HepG2 (cell line): ENCODE measurements around the gene MARCHF4. TPM values are rescaled to one million over a fixed set of nuclear protein-coding genes. Genes with fewer than 3 reads are reported as not detected.

Source experiments
- ASH2L ChIP-seq: fragments of 300-600, 200-600 bp; sonication (generic); IDR thresholded peaks from 2 replicates; pipeline ENCODE4 v1.7.0; 2017; ENCODE audit warnings: low read depth, mild to moderate bottlenecking, moderate library complexity, mixed read lengths, low read length; ENCODE audit not compliant: insufficient read length
- ATF7-NPFF ChIP-seq: sonication (generic); formaldehyde crosslinking; IDR thresholded peaks from 2 replicates; pipeline ENCODE4 v1.8.1; 2023; ENCODE audit warnings: mild to moderate bottlenecking, low read depth, missing genetic modification reagents, moderate library complexity
- CEBPG ChIP-seq: IDR thresholded peaks from 2 replicates; pipeline ENCODE4 v1.6.1; 2016
- DMAP1 ChIP-seq: IDR thresholded peaks from 2 replicates; pipeline ENCODE4 v1.6.1; 2016
- GZF1 ChIP-seq: sonication (generic); formaldehyde crosslinking; IDR thresholded peaks from 2 replicates; pipeline ENCODE4 v1.5.1; 2020; ENCODE audit warnings: mild to moderate bottlenecking, missing genetic modification reagents
- HNF4A ChIP-seq: sonication (generic); formaldehyde crosslinking; IDR thresholded peaks from 2 replicates; pipeline ENCODE4 v1.4.0; 2020; ENCODE audit warnings: missing genetic modification reagents
- HNRNPLL ChIP-seq: fragments of 200-400 bp; formaldehyde crosslinking; IDR thresholded peaks from 2 replicates; pipeline ENCODE4 v1.6.1; 2017; ENCODE audit warnings: mild to moderate bottlenecking, low read depth, low read length; ENCODE audit not compliant: poor library complexity, severe bottlenecking
- ISX ChIP-seq: sonication (generic); formaldehyde crosslinking; conservative IDR thresholded peaks from 2 replicates; pipeline ENCODE4 v1.5.0; 2020; ENCODE audit warnings: missing genetic modification reagents
- JUN ChIP-seq: sonication (generic); formaldehyde crosslinking; IDR thresholded peaks from 2 replicates; pipeline ENCODE4 v1.4.0; 2020; ENCODE audit warnings: mild to moderate bottlenecking, missing genetic modification reagents
- KAT2B ChIP-seq: fragments of 150-350 bp; IDR thresholded peaks from 2 replicates; pipeline ENCODE4 v1.6.1; 2014; ENCODE audit warnings: low read depth, low read length, borderline replicate concordance
- MAFG ChIP-seq: sonication (generic); formaldehyde crosslinking; IDR thresholded peaks from 2 replicates; pipeline ENCODE4 v1.5.1; 2020; ENCODE audit warnings: mild to moderate bottlenecking, missing genetic modification reagents
- POLR2A ChIP-seq, 2 experiments: IDR thresholded peaks; 2 replicates each; pipeline ENCODE4 v1.6.1; 2011; ENCODE audit warnings: low read depth in 2 of 2, low read length in 2 of 2, mild to moderate bottlenecking in 1 of 2, moderate library complexity in 1 of 2; ENCODE audit not compliant: insufficient read depth in 1 of 2
- RFX5 ChIP-seq: IDR thresholded peaks from 2 replicates; pipeline ENCODE4 v1.6.1; 2011; ENCODE audit warnings: low read depth, low read length, improper control_type of control experiment
- SCMH1 ChIP-seq: sonication (generic); formaldehyde crosslinking; IDR thresholded peaks from 2 replicates; pipeline ENCODE4 v1.9.0; 2021; ENCODE audit warnings: missing genetic modification reagents, mild to moderate bottlenecking, borderline replicate concordance
- SP2 ChIP-seq: sonication (generic); formaldehyde crosslinking; IDR thresholded peaks from 2 replicates; pipeline ENCODE4 v1.5.1; 2020; ENCODE audit warnings: mild to moderate bottlenecking, missing genetic modification reagents
- THYN1 ChIP-seq: sonication (generic); formaldehyde crosslinking; IDR thresholded peaks from 2 replicates; pipeline ENCODE4 v1.8.1; 2023; ENCODE audit warnings: low read depth, mild to moderate bottlenecking, moderate library complexity, missing genetic modification reagents, borderline replicate concordance
- XBP1 ChIP-seq: sonication (generic); formaldehyde crosslinking; IDR thresholded peaks from 2 replicates; pipeline ENCODE4 v1.5.0; 2020; ENCODE audit warnings: missing genetic modification reagents
- ZNF12 ChIP-seq: sonication (generic); formaldehyde crosslinking; IDR thresholded peaks from 2 replicates; pipeline ENCODE4 v1.5.0; 2020; ENCODE audit warnings: missing genetic modification reagents
- ZNF329 ChIP-seq: sonication (generic); formaldehyde crosslinking; IDR thresholded peaks from 2 replicates; pipeline ENCODE4 v1.9.0; 2021; ENCODE audit warnings: low read depth, mild to moderate bottlenecking, missing genetic modification reagents
- ZNF362 ChIP-seq: sonication (generic); formaldehyde crosslinking; IDR thresholded peaks from 2 replicates; pipeline ENCODE4 v1.4.0; 2020; ENCODE audit warnings: missing genetic modification reagents, mild to moderate bottlenecking, borderline replicate concordance
- ZNF432 ChIP-seq: sonication (generic); formaldehyde crosslinking; IDR thresholded peaks from 2 replicates; pipeline ENCODE4 v1.5.0; 2020; ENCODE audit warnings: missing genetic modification reagents, mild to moderate bottlenecking, borderline replicate concordance
- ZNF484 ChIP-seq: sonication (generic); formaldehyde crosslinking; IDR thresholded peaks from 2 replicates; pipeline ENCODE4 v1.5.1; 2020; ENCODE audit warnings: mild to moderate bottlenecking, low read depth, missing genetic modification reagents, borderline replicate concordance
- ZNF672 ChIP-seq: sonication (generic); formaldehyde crosslinking; IDR thresholded peaks from 2 replicates; pipeline ENCODE4 v1.8.1; 2022; ENCODE audit warnings: missing genetic modification reagents
- ZNF674 ChIP-seq: sonication (generic); formaldehyde crosslinking; IDR thresholded peaks from 2 replicates; pipeline ENCODE4 v1.5.0; 2020; ENCODE audit warnings: low read depth, mild to moderate bottlenecking, missing genetic modification reagents
- ZNF747 ChIP-seq: sonication (generic); formaldehyde crosslinking; IDR thresholded peaks from 2 replicates; pipeline ENCODE4 v1.8.1; 2023; ENCODE audit warnings: missing genetic modification reagents, mild to moderate bottlenecking, borderline replicate concordance
- ZNF768 ChIP-seq: sonication (generic); formaldehyde crosslinking; IDR thresholded peaks from 2 replicates; pipeline ENCODE4 v1.4.0; 2020; ENCODE audit warnings: missing genetic modification reagents
- ZNF775 ChIP-seq: sonication (generic); formaldehyde crosslinking; IDR thresholded peaks from 2 replicates; pipeline ENCODE4 v1.4.0; 2020; ENCODE audit warnings: missing genetic modification reagents, mild to moderate bottlenecking, moderate library complexity, borderline replicate concordance
- polyA plus RNA-seq, 8 experiments: library from polyadenylated mRNA; depleted of rRNA in 3 of 8; stranded (reverse) in 7 of 8; unstranded in 1 of 8; fragments of >200 nt; fragmentation: Illumina TruSeq in 4 of 8; extraction: Trizol in 4 of 8; gene quantifications; 2 replicates each; pipeline versions ENCODE4 v1.2.1 to v1.2.3, GENCODE V29; 2011 to 2016; ENCODE audit warnings: low read depth in 4 of 8, missing spikeins in 1 of 8, mixed read lengths in 1 of 8; ENCODE audit not compliant: insufficient read depth in 1 of 8
- total RNA-seq, 5 experiments: library from RNA; depleted of rRNA; stranded (reverse); fragments of >200 nt; fragmentation: Illumina TruSeq; extraction: Trizol; gene quantifications; 2 replicates each; pipeline ENCODE4 v1.2.3, GENCODE V29; 2016; ENCODE audit warnings: low read depth in 1 of 5
- TF ChIP-seq, protein P1 (sequence below): sonication (generic); formaldehyde crosslinking; IDR thresholded peaks from 2 replicates; pipeline ENCODE4 v1.4.0; 2020; ENCODE audit warnings: mild to moderate bottlenecking, missing genetic modification reagents
- TF ChIP-seq, protein P2 (sequence below): sonication (generic); formaldehyde crosslinking; IDR thresholded peaks from 2 replicates; pipeline ENCODE4 v1.9.0; 2022; ENCODE audit warnings: missing genetic modification reagents, mild to moderate bottlenecking, borderline replicate concordance

Gene MARCHF4
- total and polyA plus RNA-seq, 2 of the 13 experiments (the other 11 are each of a cell fraction or from before 2014, with no cell fraction given) = not detected

GRCh38 chr2:216414772-216415319 lies 42.6 kb upstream of the MARCHF4 start (continued):
- TF ChIP-seq MAFG (CRISPR knock-in tag) (no peak), KAT2B (no peak), RFX5 (no peak), ZNF329 (CRISPR knock-in tag) (no peak), HNF4A (CRISPR knock-in tag) (peak; percentile 92), ZNF768 (CRISPR knock-in tag) (no peak), ZNF747 (CRISPR knock-in tag) (no peak), POLR2A (IDR thresholded peaks at IDR 0.05; ENCODE audit: insufficient read depth in 1 of 2, low read depth in 2 of 2, low read length in 2 of 2) (no peak), DMAP1 (CRISPR knock-in tag) (no peak), ZNF484 (no peak), ZNF432 (CRISPR knock-in tag) (no peak), ZNF12 (CRISPR knock-in tag) (no peak), GZF1 (no peak), JUN (CRISPR knock-in tag) (no peak), SP2 (CRISPR knock-in tag) (no peak), ASH2L (no peak), CEBPG (CRISPR knock-in tag) (no peak), XBP1 (CRISPR knock-in tag) (peak; percentile 56; the same call in 1 of the 2 replicates), ZNF775 (CRISPR knock-in tag) (no peak), SCMH1 (CRISPR knock-in tag) (no peak), HNRNPLL (no peak), ATF7-NPFF (CRISPR knock-in tag) (no peak), ISX (CRISPR knock-in tag) (no peak; the same call in 1 of the 2 replicates), ZNF672 (no peak), ZNF674 (no peak), ZNF362 (CRISPR knock-in tag) (no peak), THYN1 (CRISPR knock-in tag) (no peak)
- TF ChIP-seq, protein P1, sequence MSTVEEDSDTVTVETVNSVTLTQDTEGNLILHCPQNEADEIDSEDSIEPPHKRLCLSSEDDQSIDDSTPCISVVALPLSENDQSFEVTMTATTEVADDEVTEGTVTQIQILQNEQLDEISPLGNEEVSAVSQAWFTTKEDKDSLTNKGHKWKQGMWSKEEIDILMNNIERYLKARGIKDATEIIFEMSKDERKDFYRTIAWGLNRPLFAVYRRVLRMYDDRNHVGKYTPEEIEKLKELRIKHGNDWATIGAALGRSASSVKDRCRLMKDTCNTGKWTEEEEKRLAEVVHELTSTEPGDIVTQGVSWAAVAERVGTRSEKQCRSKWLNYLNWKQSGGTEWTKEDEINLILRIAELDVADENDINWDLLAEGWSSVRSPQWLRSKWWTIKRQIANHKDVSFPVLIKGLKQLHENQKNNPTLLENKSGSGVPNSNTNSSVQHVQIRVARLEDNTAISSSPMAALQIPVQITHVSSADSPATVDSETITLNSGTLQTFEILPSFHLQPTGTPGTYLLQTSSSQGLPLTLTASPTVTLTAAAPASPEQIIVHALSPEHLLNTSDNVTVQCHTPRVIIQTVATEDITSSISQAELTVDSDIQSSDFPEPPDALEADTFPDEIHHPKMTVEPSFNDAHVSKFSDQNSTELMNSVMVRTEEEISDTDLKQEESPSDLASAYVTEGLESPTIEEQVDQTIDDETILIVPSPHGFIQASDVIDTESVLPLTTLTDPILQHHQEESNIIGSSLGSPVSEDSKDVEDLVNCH (CRISPR knock-in tag) = no peak
- TF ChIP-seq, protein P2, sequence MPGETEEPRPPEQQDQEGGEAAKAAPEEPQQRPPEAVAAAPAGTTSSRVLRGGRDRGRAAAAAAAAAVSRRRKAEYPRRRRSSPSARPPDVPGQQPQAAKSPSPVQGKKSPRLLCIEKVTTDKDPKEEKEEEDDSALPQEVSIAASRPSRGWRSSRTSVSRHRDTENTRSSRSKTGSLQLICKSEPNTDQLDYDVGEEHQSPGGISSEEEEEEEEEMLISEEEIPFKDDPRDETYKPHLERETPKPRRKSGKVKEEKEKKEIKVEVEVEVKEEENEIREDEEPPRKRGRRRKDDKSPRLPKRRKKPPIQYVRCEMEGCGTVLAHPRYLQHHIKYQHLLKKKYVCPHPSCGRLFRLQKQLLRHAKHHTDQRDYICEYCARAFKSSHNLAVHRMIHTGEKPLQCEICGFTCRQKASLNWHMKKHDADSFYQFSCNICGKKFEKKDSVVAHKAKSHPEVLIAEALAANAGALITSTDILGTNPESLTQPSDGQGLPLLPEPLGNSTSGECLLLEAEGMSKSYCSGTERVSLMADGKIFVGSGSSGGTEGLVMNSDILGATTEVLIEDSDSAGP (CRISPR knock-in tag) = no peak
